GM23338 (cell line): Measurements from ENCODE around the gene PTBP3. TPM values are rescaled to one million over a fixed set of nuclear protein-coding genes. Genes with fewer than 3 reads are reported as not detected.

Source experiments
- ATAC-seq: fragments of 200-7000 bp; cut with Tn5 transposase; 3 replicates; pipeline ENCODE4 v1.9.1; 2020
- DNase-seq: peaks from one replicate; pipeline ENCODE4 v3.0.0-alpha.2; 2015; ENCODE audit warnings: low spot score
- H2AFZ ChIP-seq: fragments of 200-600 bp; sonication (generic); 2 replicates; pipeline ENCODE4 v1.8.0; 2016; ENCODE audit warnings: antibody characterized with exemption, mild to moderate bottlenecking, moderate library complexity
- H3F3A ChIP-seq: fragments of 200-600 bp; sonication (generic); replicated peaks from 2 replicates; pipeline ENCODE4 v1.8.0; 2017; ENCODE audit warnings: antibody characterized with exemption, mixed run types, low read depth
- H3K27ac ChIP-seq: fragments of 200-600 bp; sonication (generic); 2 replicates; pipeline ENCODE4 v1.6.1; 2016; ENCODE audit warnings: low read depth
- H3K27me3 ChIP-seq: fragments of 200-600 bp; sonication (generic); 2 replicates; pipeline ENCODE4 v1.8.0; 2016; ENCODE audit warnings: mild to moderate bottlenecking, mixed run types, moderate library complexity; ENCODE audit not compliant: insufficient read depth
- H3K36me3 ChIP-seq: fragments of 200-600 bp; sonication (generic); 2 replicates; pipeline ENCODE4 v1.8.0; 2016; ENCODE audit warnings: mild to moderate bottlenecking; ENCODE audit not compliant: insufficient read depth
- H3K4me1 ChIP-seq: fragments of 200-600 bp; sonication (generic); 2 replicates; pipeline ENCODE4 v1.8.0; 2016; ENCODE audit warnings: mild to moderate bottlenecking, moderate library complexity; ENCODE audit not compliant: insufficient read depth
- H3K4me2 ChIP-seq: fragments of 200-600 bp; sonication (generic); 2 replicates; pipeline ENCODE4 v1.7.1; 2017; ENCODE audit warnings: mixed run types
- H3K4me3 ChIP-seq: fragments of 200-600 bp; sonication (generic); 2 replicates; pipeline ENCODE4 v1.6.1; 2016; ENCODE audit warnings: mixed run types
- H3K79me2 ChIP-seq: fragments of 200-600 bp; sonication (generic); replicated peaks from 2 replicates; pipeline ENCODE4 v1.8.0; 2017; ENCODE audit warnings: mild to moderate bottlenecking; ENCODE audit not compliant: insufficient read depth
- H3K9me2 ChIP-seq: fragments of 200-600 bp; sonication (generic); 2 replicates; pipeline ENCODE4 v1.8.0; 2017; ENCODE audit not compliant: insufficient read depth
- H4K20me1 ChIP-seq: fragments of 200-600 bp; sonication (generic); replicated peaks from 2 replicates; pipeline ENCODE4 v1.8.0; 2017; ENCODE audit warnings: mild to moderate bottlenecking; ENCODE audit not compliant: insufficient read depth
- H3K27ac Mint-ChIP-seq: 2 replicates; pipeline ENCODE4 v1.8.0; 2020; ENCODE audit warnings: inconsistent platforms, mild to moderate bottlenecking, moderate library complexity, mixed read lengths
- H3K27me3 Mint-ChIP-seq: 3 replicates; pipeline ENCODE4 v1.8.0; 2022; ENCODE audit warnings: low read depth, mild to moderate bottlenecking, moderate library complexity, mixed read lengths, inconsistent platforms; ENCODE audit not compliant: insufficient read depth, poor library complexity
- H3K36me3 Mint-ChIP-seq: 3 replicates; pipeline ENCODE4 v1.8.0; 2021; ENCODE audit warnings: low read depth, mild to moderate bottlenecking, inconsistent platforms, moderate library complexity, mixed read lengths
- H3K4me1 Mint-ChIP-seq: 3 replicates; pipeline ENCODE4 v1.8.0; 2020; ENCODE audit warnings: mild to moderate bottlenecking, inconsistent platforms, mixed read lengths
- H3K4me3 Mint-ChIP-seq: 3 replicates; pipeline ENCODE4 v1.8.0; 2021; ENCODE audit warnings: moderate library complexity, mild to moderate bottlenecking, inconsistent platforms, mixed read lengths
- H3K9me3 Mint-ChIP-seq: 3 replicates; pipeline ENCODE4 v1.8.0; 2020; ENCODE audit warnings: moderate library complexity, mild to moderate bottlenecking, inconsistent platforms, mixed read lengths
- CREB1 ChIP-seq: fragments of 250-450 bp; sonication (Bioruptor Pico); IDR thresholded peaks from 2 replicates; pipeline ENCODE4 v1.5.0; 2020; ENCODE audit warnings: low read depth, mild to moderate bottlenecking, moderate library complexity
- EZH2 ChIP-seq: fragments of 200-600 bp; sonication (generic); IDR thresholded peaks from one replicate; pipeline ENCODE4 v1.8.0; 2017; ENCODE audit warnings: antibody characterized with exemption, mild to moderate bottlenecking, low read depth; ENCODE audit not compliant: unreplicated experiment
- EZH2phosphoT487 ChIP-seq: fragments of 200-600 bp; sonication (generic); IDR thresholded peaks from one replicate; pipeline ENCODE4 v1.8.1; 2018; ENCODE audit warnings: antibody characterized with exemption; ENCODE audit not compliant: unreplicated experiment
- JUNB ChIP-seq: IDR thresholded peaks from one replicate; pipeline ENCODE4 v1.6.1; 2016; ENCODE audit warnings: antibody characterized with exemption; ENCODE audit not compliant: unreplicated experiment
- NANOG ChIP-seq: IDR thresholded peaks from 2 replicates; pipeline ENCODE4 v1.6.1; 2016; ENCODE audit warnings: antibody characterized with exemption, borderline replicate concordance
- POLR2AphosphoS5 ChIP-seq: IDR thresholded peaks from 2 replicates; pipeline ENCODE4 v1.6.1; 2016; ENCODE audit warnings: antibody characterized with exemption, low read depth
- STAT1 ChIP-seq: IDR thresholded peaks from one replicate; pipeline ENCODE4 v1.6.1; 2016; ENCODE audit warnings: antibody characterized with exemption; ENCODE audit not compliant: unreplicated experiment
- ZNF114 ChIP-seq: fragments of 250-450 bp; sonication (Bioruptor Pico); IDR thresholded peaks from 2 replicates; pipeline ENCODE4 v1.5.0; 2020; ENCODE audit warnings: mild to moderate bottlenecking, moderate library complexity
- ZNF331 ChIP-seq: fragments of 250-450 bp; sonication (Bioruptor Pico); IDR thresholded peaks from 2 replicates; pipeline ENCODE4 v1.5.0; 2020; ENCODE audit warnings: low read depth, mild to moderate bottlenecking, moderate library complexity
- polyA plus RNA-seq: library from polyadenylated mRNA; unstranded; fragments of >200 nt; fragmentation: Nextera tagmentation; extraction: Ambion mirVana; gene quantifications from 2 replicates; pipeline ENCODE4 v1.2.1, GENCODE V29; 2016
- total RNA-seq: library from RNA; depleted of rRNA; stranded (reverse); fragments of >200 nt; shearing (Covaris generic); gene quantifications from 2 replicates; pipeline ENCODE4 v1.2.3, GENCODE V29; 2014
- TF ChIP-seq, protein P1 (sequence below): IDR thresholded peaks from one replicate; pipeline ENCODE4 v1.6.1; 2018; ENCODE audit warnings: antibody characterized with exemption; ENCODE audit not compliant: unreplicated experiment
- TF ChIP-seq, protein P2 (sequence below), 2 experiments: fragments of 200-600 bp in 1 of 2; sonication (generic) in 1 of 2; conservative IDR thresholded peaks; 2 replicates each; pipeline versions ENCODE4 v1.5.1 to v1.6.1; 2016 to 2017; ENCODE audit warnings: antibody characterized with exemption in 2 of 2, low read depth in 2 of 2, mild to moderate bottlenecking in 2 of 2, moderate library complexity in 1 of 2
- TF ChIP-seq, protein P3 (sequence below): IDR thresholded peaks from 2 replicates; pipeline ENCODE4 v1.6.1; 2016; ENCODE audit warnings: antibody characterized with exemption
- TF ChIP-seq, protein P4 (sequence below): fragments of 250-450 bp; sonication (Bioruptor Pico); IDR thresholded peaks from 2 replicates; pipeline ENCODE4 v1.5.0; 2020; ENCODE audit warnings: mild to moderate bottlenecking, moderate library complexity

PTBP3 gene
- total and polyA plus RNA-seq, 2 experiments from 2014 or later = 20.0 to 92.9 TPM

DNA sequence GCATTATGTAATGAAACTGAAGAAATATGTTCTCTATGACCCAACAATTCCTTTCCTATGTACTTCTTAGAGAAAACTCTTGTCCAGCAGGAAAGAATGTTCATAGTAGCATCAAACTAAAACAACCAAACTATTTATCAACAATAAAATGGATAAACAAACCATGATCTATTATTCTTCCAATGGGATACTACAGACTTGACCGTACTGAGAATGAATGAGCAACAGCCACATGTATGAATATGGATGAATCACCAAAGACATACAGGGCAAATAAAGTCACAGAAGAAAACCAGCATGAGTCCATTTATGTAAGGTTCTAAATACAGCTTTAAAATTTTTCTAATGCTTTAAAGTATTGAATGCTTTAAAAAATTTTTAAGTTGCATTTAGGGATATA is 84.7 kb downstream of the PTBP3 start (continued):
- TF ChIP-seq, protein P1, sequence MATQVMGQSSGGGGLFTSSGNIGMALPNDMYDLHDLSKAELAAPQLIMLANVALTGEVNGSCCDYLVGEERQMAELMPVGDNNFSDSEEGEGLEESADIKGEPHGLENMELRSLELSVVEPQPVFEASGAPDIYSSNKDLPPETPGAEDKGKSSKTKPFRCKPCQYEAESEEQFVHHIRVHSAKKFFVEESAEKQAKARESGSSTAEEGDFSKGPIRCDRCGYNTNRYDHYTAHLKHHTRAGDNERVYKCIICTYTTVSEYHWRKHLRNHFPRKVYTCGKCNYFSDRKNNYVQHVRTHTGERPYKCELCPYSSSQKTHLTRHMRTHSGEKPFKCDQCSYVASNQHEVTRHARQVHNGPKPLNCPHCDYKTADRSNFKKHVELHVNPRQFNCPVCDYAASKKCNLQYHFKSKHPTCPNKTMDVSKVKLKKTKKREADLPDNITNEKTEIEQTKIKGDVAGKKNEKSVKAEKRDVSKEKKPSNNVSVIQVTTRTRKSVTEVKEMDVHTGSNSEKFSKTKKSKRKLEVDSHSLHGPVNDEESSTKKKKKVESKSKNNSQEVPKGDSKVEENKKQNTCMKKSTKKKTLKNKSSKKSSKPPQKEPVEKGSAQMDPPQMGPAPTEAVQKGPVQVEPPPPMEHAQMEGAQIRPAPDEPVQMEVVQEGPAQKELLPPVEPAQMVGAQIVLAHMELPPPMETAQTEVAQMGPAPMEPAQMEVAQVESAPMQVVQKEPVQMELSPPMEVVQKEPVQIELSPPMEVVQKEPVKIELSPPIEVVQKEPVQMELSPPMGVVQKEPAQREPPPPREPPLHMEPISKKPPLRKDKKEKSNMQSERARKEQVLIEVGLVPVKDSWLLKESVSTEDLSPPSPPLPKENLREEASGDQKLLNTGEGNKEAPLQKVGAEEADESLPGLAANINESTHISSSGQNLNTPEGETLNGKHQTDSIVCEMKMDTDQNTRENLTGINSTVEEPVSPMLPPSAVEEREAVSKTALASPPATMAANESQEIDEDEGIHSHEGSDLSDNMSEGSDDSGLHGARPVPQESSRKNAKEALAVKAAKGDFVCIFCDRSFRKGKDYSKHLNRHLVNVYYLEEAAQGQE = no peak
- no peak for TF ChIP-seq ZNF114 (CRISPR knock-in tag)
- TF ChIP-seq EZH2phosphoT487 = no peak

DNA sequence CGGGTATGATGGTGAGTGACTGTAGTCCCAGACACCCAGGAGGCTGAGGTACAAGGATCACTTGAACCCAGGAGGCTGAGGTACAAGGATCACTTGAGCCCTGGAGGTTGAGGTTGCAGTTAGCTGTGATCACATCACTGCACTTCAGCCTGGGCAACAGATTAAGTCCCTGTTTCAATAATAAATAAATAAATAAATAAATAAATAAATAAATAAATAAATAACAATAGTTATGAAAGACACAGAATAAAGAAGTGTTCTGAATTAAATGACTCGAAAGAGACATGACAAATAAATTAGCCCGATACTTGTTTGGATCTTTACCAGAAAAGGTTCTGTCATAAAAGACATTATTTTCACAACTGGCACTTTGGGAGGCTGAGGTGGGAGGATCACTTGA is 86.3 kb downstream of the PTBP3 start:
- Mint-ChIP-seq H3K27ac (no peak overlapping the region), H3K4me1 (no peaks in the 10 kb centered on the region), H3K9me3 (no peaks in the 10 kb centered on the region; the same call in 2 of the 3 replicates), H3K4me3 (no peak overlapping the region), H3K27me3 (no peaks in the 10 kb centered on the region), H3K36me3 (peaks cover 11% of the 10 kb centered on the region; the same call in 2 of the 3 replicates)
- no peak overlapping the region for H3K27ac ChIP-seq
- DNase-seq = no peak
- TF ChIP-seq EZH2phosphoT487 (no peak), ZNF114 (CRISPR knock-in tag) (no peak), CREB1 (no peak), EZH2 (no peak), NANOG (no peak), STAT1 (no peak), ZNF331 (no peak), POLR2AphosphoS5 (no peak), JUNB (no peak)
- TF ChIP-seq, protein P2, sequence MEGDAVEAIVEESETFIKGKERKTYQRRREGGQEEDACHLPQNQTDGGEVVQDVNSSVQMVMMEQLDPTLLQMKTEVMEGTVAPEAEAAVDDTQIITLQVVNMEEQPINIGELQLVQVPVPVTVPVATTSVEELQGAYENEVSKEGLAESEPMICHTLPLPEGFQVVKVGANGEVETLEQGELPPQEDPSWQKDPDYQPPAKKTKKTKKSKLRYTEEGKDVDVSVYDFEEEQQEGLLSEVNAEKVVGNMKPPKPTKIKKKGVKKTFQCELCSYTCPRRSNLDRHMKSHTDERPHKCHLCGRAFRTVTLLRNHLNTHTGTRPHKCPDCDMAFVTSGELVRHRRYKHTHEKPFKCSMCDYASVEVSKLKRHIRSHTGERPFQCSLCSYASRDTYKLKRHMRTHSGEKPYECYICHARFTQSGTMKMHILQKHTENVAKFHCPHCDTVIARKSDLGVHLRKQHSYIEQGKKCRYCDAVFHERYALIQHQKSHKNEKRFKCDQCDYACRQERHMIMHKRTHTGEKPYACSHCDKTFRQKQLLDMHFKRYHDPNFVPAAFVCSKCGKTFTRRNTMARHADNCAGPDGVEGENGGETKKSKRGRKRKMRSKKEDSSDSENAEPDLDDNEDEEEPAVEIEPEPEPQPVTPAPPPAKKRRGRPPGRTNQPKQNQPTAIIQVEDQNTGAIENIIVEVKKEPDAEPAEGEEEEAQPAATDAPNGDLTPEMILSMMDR (conservative IDR thresholded peaks at IDR 0.05; ENCODE audit: low read depth in 2 of 2) = no peak
- TF ChIP-seq, protein P3, sequence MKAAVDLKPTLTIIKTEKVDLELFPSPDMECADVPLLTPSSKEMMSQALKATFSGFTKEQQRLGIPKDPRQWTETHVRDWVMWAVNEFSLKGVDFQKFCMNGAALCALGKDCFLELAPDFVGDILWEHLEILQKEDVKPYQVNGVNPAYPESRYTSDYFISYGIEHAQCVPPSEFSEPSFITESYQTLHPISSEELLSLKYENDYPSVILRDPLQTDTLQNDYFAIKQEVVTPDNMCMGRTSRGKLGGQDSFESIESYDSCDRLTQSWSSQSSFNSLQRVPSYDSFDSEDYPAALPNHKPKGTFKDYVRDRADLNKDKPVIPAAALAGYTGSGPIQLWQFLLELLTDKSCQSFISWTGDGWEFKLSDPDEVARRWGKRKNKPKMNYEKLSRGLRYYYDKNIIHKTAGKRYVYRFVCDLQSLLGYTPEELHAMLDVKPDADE = no peak
- TF ChIP-seq, protein P4, sequence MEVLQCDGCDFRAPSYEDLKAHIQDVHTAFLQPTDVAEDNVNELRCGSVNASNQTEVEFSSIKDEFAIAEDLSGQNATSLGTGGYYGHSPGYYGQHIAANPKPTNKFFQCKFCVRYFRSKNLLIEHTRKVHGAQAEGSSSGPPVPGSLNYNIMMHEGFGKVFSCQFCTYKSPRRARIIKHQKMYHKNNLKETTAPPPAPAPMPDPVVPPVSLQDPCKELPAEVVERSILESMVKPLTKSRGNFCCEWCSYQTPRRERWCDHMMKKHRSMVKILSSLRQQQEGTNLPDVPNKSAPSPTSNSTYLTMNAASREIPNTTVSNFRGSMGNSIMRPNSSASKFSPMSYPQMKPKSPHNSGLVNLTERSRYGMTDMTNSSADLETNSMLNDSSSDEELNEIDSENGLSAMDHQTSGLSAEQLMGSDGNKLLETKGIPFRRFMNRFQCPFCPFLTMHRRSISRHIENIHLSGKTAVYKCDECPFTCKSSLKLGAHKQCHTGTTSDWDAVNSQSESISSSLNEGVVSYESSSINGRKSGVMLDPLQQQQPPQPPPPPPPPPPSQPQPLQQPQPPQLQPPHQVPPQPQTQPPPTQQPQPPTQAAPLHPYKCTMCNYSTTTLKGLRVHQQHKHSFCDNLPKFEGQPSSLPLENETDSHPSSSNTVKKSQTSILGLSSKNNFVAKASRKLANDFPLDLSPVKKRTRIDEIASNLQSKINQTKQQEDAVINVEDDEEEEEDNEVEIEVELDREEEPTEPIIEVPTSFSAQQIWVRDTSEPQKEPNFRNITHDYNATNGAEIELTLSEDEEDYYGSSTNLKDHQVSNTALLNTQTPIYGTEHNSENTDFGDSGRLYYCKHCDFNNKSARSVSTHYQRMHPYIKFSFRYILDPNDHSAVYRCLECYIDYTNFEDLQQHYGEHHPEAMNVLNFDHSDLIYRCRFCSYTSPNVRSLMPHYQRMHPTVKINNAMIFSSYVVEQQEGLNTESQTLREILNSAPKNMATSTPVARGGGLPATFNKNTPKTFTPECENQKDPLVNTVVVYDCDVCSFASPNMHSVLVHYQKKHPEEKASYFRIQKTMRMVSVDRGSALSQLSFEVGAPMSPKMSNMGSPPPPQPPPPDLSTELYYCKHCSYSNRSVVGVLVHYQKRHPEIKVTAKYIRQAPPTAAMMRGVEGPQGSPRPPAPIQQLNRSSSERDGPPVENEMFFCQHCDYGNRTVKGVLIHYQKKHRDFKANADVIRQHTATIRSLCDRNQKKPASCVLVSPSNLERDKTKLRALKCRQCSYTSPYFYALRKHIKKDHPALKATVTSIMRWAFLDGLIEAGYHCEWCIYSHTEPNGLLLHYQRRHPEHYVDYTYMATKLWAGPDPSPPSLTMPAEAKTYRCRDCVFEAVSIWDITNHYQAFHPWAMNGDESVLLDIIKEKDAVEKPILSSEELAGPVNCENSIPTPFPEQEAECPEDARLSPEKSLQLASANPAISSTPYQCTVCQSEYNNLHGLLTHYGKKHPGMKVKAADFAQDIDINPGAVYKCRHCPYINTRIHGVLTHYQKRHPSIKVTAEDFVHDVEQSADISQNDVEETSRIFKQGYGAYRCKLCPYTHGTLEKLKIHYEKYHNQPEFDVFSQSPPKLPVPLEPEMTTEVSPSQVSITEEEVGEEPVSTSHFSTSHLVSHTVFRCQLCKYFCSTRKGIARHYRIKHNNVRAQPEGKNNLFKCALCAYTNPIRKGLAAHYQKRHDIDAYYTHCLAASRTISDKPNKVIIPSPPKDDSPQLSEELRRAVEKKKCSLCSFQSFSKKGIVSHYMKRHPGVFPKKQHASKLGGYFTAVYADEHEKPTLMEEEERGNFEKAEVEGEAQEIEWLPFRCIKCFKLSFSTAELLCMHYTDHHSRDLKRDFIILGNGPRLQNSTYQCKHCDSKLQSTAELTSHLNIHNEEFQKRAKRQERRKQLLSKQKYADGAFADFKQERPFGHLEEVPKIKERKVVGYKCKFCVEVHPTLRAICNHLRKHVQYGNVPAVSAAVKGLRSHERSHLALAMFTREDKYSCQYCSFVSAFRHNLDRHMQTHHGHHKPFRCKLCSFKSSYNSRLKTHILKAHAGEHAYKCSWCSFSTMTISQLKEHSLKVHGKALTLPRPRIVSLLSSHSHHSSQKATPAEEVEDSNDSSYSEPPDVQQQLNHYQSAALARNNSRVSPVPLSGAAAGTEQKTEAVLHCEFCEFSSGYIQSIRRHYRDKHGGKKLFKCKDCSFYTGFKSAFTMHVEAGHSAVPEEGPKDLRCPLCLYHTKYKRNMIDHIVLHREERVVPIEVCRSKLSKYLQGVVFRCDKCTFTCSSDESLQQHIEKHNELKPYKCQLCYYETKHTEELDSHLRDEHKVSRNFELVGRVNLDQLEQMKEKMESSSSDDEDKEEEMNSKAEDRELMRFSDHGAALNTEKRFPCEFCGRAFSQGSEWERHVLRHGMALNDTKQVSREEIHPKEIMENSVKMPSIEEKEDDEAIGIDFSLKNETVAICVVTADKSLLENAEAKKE (CRISPR knock-in tag) = no peak
- no peak overlapping the region for H3K4me2 ChIP-seq
- H2AFZ ChIP-seq = no peak overlapping the region
- H3K79me2 ChIP-seq = no peaks in the 10 kb centered on the region
- no peaks in the 10 kb centered on the region for H3K27me3 ChIP-seq
- no peak overlapping the region for H3K4me3 ChIP-seq
- H3K9me2 ChIP-seq = no peaks in the 10 kb centered on the region
- H3K4me1 ChIP-seq = no peaks in the 10 kb centered on the region
- no peak for ATAC-seq
- peaks cover 5% of the 10 kb centered on the region; the same call in 1 of the 2 replicates for H3K36me3 ChIP-seq
- H4K20me1 ChIP-seq = no peaks in the 10 kb centered on the region
- no peaks in the 10 kb centered on the region for H3F3A ChIP-seq
